Panc1 (cell line): Measurements from ENCODE around the gene S100PBP.

Source experiments
- POLR2AphosphoS5 ChIP-seq: IDR thresholded peaks from 2 replicates; pipeline ENCODE4 v1.6.1; 2012; ENCODE audit warnings: mild to moderate bottlenecking, low read depth, low read length, moderate library complexity
- REST ChIP-seq, 2 experiments: IDR thresholded peaks; 2 replicates each; pipeline ENCODE4 v1.6.1; 2011 to 2012; ENCODE audit warnings: low read depth in 2 of 2, control low read depth in 1 of 2, low read length in 1 of 2, mild to moderate bottlenecking in 1 of 2, moderate library complexity in 1 of 2; ENCODE audit not compliant: insufficient read depth in 1 of 2
- SIN3A ChIP-seq: IDR thresholded peaks from 2 replicates; pipeline ENCODE4 v1.6.1; 2012; ENCODE audit warnings: low read depth, mild to moderate bottlenecking, low read length, moderate library complexity, borderline replicate concordance; ENCODE audit not compliant: insufficient read depth
- TF ChIP-seq, protein P1 (sequence below): fragments of 450-650 bp; IDR thresholded peaks from 2 replicates; pipeline ENCODE4 v1.5.1; 2017; ENCODE audit warnings: mild to moderate bottlenecking

DNA sequence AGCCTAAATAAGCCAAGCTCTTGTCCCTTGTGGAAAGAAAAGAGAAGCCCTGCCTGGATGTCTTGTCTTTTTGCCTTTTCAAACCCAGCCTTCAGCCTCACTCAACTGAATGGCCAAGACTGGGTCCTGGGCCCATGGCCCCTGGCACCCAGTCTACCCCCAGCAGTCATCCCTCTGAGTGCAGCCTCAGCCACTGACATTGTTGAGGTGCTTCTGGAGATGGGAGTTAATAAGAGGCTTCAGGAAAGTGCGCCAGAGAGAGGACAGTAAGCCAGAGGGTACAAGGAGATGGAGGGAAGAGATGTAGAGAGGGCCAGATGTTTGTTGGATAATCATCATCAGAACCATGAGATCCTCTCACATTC, 46.4 kb downstream of the S100PBP start:
- TF ChIP-seq, protein P1, sequence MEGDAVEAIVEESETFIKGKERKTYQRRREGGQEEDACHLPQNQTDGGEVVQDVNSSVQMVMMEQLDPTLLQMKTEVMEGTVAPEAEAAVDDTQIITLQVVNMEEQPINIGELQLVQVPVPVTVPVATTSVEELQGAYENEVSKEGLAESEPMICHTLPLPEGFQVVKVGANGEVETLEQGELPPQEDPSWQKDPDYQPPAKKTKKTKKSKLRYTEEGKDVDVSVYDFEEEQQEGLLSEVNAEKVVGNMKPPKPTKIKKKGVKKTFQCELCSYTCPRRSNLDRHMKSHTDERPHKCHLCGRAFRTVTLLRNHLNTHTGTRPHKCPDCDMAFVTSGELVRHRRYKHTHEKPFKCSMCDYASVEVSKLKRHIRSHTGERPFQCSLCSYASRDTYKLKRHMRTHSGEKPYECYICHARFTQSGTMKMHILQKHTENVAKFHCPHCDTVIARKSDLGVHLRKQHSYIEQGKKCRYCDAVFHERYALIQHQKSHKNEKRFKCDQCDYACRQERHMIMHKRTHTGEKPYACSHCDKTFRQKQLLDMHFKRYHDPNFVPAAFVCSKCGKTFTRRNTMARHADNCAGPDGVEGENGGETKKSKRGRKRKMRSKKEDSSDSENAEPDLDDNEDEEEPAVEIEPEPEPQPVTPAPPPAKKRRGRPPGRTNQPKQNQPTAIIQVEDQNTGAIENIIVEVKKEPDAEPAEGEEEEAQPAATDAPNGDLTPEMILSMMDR: no peak
- TF ChIP-seq REST (IDR thresholded peaks at IDR 0.05; ENCODE audit: insufficient read depth in 1 of 2, low read depth in 2 of 2, low read length in 1 of 2): no peak
- TF ChIP-seq POLR2AphosphoS5: no peak
- no peak for TF ChIP-seq SIN3A
